GM18507 (cell line): ENCODE results near the gene COMMD10.

Experiments used
- DNase-seq: peaks from one replicate; pipeline ENCODE4 v3.0.0; 2011; ENCODE audit warnings: low read depth; ENCODE audit not compliant: insufficient read length; ENCODE audit errors: extremely low spot score
- FAIRE-seq: peaks from 2 replicates; lab custom pipeline; 2011; peaks lifted over from hg19 to GRCh38; lab: Jason Lieb, UNC

Gene COMMD10

DNA sequence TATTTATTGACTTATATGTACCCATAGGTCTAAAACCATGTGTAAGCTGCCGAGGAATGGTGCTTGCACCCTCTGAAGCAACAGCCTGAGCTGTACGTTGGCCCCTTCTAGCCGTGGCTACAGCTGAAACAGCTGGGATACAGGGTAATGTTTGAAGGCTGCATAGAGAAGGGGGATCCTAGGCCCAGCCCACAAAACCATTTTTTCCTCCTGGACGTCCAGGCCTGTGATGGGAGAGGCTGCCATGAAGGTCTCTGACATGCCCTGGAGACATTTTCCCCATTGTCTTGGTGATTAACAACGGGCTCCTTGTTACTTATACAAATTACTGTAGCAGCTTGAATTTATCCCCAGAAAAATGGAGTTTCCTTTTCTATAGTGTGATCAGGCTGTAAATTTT, 244.7 kb downstream of the COMMD10 start:
- no peak for FAIRE-seq
- no peak for DNase-seq

DNA sequence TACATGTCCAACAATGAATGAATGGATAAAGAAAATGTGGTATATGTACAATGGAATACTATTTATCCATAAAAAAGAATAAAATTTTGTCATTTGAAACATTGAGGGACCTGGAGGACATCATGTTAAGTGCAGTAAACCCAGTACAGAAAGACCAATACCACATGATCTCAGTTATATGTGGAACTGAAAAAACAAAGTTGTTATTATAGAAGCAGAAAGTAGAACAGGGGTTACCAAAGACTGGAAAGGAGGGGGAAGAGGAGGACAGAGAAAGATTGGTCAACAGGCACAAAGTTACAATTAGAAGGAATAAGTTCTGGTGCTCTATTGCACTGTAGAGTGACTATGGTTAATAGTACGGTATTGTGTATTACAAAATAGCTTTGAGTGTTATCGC, 256.0 kb downstream of the COMMD10 start:
- DNase-seq (no peak), FAIRE-seq (peak; percentile 5)
